GM19455 (cell line): ENCODE measurements around the gene AP3M1.

Source experiments
- ATAC-seq: cut with Tn5 transposase; IDR thresholded peaks from one replicate; pipeline ENCODE4 v1.9.1; 2021; ENCODE audit not compliant: unreplicated experiment

Gene AP3M1

GRCh38 chr10:74081941-74082718 is 68.5 kb downstream of the AP3M1 start:
- ATAC-seq: no peak

GRCh38 chr10:74081192-74081803 is 69.3 kb downstream of the AP3M1 start:
- ATAC-seq: no peak

GRCh38 chr10:74079936-74080590 is 70.6 kb downstream of the AP3M1 start:
- no peak for ATAC-seq

- no peak for ATAC-seq
Measured at GRCh38 chr10:74079028-74079935, 71.3 kb downstream of the AP3M1 start.

- ATAC-seq: no peak
Measured at GRCh38 chr10:74078037-74078436, 72.6 kb downstream of the AP3M1 start.

GRCh38 chr10:74077416-74077815 is 73.2 kb downstream of the AP3M1 start:
- ATAC-seq: no peak

GRCh38 chr10:74076961-74077360 is 73.7 kb downstream of the AP3M1 start:
- no peak for ATAC-seq

GRCh38 chr10:74075906-74076305 is 74.7 kb downstream of the AP3M1 start:
- no peak for ATAC-seq

GRCh38 chr10:74072503-74072902 is 78.1 kb downstream of the AP3M1 start:
- no peak for ATAC-seq

- no peak for ATAC-seq
Measured at GRCh38 chr10:74071157-74071556, 79.5 kb downstream of the AP3M1 start.
